Measurements from ENCODE around the gene LPCAT4. TPM values are rescaled to one million over a fixed set of nuclear protein-coding genes. Genes with fewer than 3 reads are reported as not detected.
"Not testable (repeated sequence)": the region's sequence is repeated elsewhere in the genome, so short reads cannot be mapped to it uniquely, and the experiment has no call there.

Gene LPCAT4
- total RNA-seq, 1 donor from 2014 or later: 80.6 TPM

DNA sequence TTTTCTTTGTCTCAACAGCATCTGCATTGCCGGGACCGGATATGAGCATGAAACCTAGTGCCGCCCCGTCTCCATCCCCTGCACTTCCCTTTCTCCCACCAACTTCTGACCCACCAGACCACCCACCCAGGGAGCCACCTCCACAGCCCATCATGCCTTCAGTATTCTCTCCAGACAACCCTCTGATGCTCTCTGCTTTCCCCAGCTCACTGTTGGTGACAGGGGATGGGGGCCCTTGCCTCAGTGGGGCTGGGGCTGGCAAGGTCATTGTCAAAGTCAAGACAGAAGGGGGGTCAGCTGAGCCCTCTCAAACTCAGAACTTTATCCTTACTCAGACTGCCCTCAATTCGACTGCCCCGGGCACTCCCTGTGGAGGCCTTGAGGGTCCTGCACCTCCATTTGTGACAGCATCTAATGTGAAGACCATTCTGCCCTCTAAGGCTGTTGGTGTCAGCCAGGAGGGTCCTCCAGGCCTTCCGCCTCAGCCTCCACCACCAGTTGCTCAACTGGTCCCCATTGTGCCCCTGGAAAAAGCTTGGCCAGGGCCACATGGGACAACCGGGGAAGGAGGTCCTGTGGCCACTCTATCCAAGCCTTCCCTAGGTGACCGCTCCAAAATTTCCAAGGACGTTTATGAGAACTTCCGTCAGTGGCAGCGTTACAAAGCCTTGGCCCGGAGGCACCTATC, 18.9 kb downstream of the LPCAT4 start:
- H3K4me1 ChIP-seq: no peaks in the 10 kb centered on the region
- no peaks in the 10 kb centered on the region for H3K9me3 ChIP-seq (replicated peaks)
- no peak for DNase-seq
- no peaks in the 10 kb centered on the region for H3K36me3 ChIP-seq
- no peak overlapping the region for H3K4me3 ChIP-seq
- H3K27me3 ChIP-seq (ENCODE audit: low read depth): no peaks in the 10 kb centered on the region
- no peak overlapping the region for H3K27ac ChIP-seq (replicated peaks)
- TF ChIP-seq, protein P1, sequence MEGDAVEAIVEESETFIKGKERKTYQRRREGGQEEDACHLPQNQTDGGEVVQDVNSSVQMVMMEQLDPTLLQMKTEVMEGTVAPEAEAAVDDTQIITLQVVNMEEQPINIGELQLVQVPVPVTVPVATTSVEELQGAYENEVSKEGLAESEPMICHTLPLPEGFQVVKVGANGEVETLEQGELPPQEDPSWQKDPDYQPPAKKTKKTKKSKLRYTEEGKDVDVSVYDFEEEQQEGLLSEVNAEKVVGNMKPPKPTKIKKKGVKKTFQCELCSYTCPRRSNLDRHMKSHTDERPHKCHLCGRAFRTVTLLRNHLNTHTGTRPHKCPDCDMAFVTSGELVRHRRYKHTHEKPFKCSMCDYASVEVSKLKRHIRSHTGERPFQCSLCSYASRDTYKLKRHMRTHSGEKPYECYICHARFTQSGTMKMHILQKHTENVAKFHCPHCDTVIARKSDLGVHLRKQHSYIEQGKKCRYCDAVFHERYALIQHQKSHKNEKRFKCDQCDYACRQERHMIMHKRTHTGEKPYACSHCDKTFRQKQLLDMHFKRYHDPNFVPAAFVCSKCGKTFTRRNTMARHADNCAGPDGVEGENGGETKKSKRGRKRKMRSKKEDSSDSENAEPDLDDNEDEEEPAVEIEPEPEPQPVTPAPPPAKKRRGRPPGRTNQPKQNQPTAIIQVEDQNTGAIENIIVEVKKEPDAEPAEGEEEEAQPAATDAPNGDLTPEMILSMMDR (IDR thresholded peaks at IDR 0.05; ENCODE audit: borderline replicate concordance): no peak
- intact Hi-C loops (cut with micrococcal nuclease): no loop called here

DNA sequence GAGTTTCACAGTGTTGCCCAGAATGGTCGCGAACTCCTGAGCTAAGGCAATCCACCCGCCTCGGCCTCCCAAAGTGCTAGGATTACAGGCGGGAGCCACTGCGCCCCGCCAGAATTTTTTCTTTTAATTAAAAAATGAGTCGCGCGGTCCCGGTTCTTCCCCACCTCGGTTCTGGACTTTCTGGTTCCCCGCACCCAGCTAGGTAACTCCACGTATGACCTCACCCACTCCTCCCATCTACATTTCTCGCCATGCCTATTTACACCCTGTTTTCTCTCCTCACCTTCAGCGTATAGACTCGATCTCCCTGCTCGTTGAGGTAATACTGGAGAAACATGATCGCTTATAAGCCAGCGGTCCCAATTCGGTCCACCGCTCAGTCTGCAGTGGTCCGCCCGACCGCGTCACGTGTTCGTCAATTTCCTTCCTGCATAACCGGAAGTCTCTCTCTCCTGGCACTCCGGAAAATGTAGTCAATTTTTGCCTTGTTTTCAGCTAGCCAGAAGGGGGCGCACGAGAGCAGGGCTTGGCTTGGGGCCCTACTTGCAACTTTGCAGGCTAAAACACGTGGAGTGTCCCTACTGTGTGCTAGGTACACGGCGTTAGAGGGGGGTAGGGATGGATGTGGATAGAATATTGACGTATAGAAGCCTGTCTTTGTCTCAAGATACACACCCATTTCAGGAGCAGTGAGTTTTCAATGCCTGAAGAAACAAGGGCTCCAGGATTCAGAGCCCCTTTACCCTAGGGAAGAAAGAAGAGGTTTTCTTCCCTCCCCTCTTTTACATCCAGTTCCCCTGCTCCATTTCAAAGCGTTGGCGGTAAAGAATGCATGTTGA, 24.0 kb downstream of the LPCAT4 start, which contains the start of the genes NOP10 and NUTM1:
Gene NOP10, minus strand, starts transcription at position 400 of the 839 bp plus-strand sequence. Its CDS starts 63 bp downstream, at position 337.
Gene NUTM1, plus strand, starts transcription at position 579 of the 839 bp plus-strand sequence. CDS start 382 bp downstream, outside the sequence.
- intact Hi-C loops (cut with micrococcal nuclease): no loop called here
- peak within 1 kb of the TSS; percentile 95 for H3K27ac ChIP-seq (replicated peaks)
- H3K9me3 ChIP-seq (replicated peaks): no peaks in the 10 kb centered on the region
- H3K4me1 ChIP-seq: peaks cover 29% of the 10 kb centered on the region
- TF ChIP-seq, protein P1 (IDR thresholded peaks at IDR 0.05; ENCODE audit: borderline replicate concordance): peak; percentile 94
- peak within 1 kb of the TSS; percentile 86 for H3K4me3 ChIP-seq
- no peaks in the 10 kb centered on the region for H3K27me3 ChIP-seq (ENCODE audit: low read depth)
- H3K36me3 ChIP-seq: peaks cover 19% of the 10 kb centered on the region
- peak; percentile 87 for DNase-seq

- Histone ChIP-seq H3K4me1 (peaks cover 34% of the 10 kb centered on the region), H3K36me3 (peaks cover 19% of the 10 kb centered on the region), H3K4me3 (peak overlapping the region; percentile 86), H3K27ac (replicated peaks) (peak overlapping the region; percentile 95)
- intact Hi-C loops (cut with micrococcal nuclease); DNase-seq; H3K27me3 ChIP-seq (ENCODE audit: low read depth); H3K9me3 ChIP-seq (replicated peaks): not testable (repeated sequence)
Observed at GRCh38 chr15:34342213-34342736, 24.7 kb downstream of the LPCAT4 start.

DNA sequence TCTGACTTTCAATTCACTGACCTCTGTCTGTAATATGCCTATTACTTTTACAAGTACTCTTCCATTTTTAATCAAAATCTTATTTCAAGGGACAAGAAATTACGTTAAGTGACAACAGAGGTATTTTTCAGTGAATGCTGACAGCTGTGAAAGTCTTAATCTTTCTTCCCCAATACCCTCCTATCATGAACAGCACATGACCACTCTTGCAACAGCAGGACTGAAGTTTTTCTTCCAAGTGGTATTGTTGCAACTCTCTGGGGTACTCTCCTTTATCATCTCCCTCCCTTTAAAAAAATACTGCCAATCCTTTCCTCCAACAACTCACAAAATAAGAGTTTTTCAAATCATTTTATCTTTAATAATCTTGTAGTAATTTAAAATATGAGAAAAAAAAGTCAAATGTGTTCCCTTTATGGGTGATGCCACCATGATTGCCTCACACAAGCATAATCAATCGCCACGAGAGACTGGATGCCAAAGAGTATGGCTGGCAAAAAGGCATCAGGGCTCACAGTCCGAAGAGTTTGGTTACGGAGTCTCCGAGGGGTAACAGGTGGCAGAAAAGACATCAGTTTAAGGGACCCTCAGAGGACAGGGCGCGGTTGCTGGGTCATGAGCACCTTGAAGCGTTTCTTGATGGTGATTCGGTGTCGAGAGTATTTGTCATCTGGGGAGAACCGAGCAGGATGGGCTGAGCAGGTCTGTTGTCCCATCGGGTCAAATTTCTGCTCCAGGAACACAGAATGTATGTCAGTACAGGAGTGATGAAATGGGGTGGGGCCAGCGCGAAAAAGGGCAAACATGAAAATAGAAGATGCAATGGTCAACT, 25.4 kb downstream of the LPCAT4 start:
- Histone ChIP-seq H3K4me3 (peak overlapping the region; percentile 86), H3K9me3 (replicated peaks) (no peaks in the 10 kb centered on the region), H3K27ac (replicated peaks) (no peak overlapping the region), H3K36me3 (peaks cover 19% of the 10 kb centered on the region), H3K27me3 (ENCODE audit: low read depth) (no peaks in the 10 kb centered on the region), H3K4me1 (peaks cover 40% of the 10 kb centered on the region)
- no peak for DNase-seq
- intact Hi-C loops (cut with micrococcal nuclease): no loop called here
- TF ChIP-seq, protein P1 (IDR thresholded peaks at IDR 0.05; ENCODE audit: borderline replicate concordance): no peak

GRCh38 chr15:34339946-34340345, 27.1 kb downstream of the LPCAT4 start:
- TF ChIP-seq, protein P1 (IDR thresholded peaks at IDR 0.05; ENCODE audit: borderline replicate concordance): no peak
- intact Hi-C loops (cut with micrococcal nuclease): no loop called here
- H3K9me3 ChIP-seq (replicated peaks): no peaks in the 10 kb centered on the region
- peaks cover 19% of the 10 kb centered on the region for H3K36me3 ChIP-seq
- H3K4me3 ChIP-seq: no peak overlapping the region
- no peak overlapping the region for H3K27ac ChIP-seq (replicated peaks)
- DNase-seq: no peak
- H3K27me3 ChIP-seq (ENCODE audit: low read depth): no peaks in the 10 kb centered on the region
- peaks cover 57% of the 10 kb centered on the region for H3K4me1 ChIP-seq
